Measurements from ENCODE around the gene GPD1L.

DNA sequence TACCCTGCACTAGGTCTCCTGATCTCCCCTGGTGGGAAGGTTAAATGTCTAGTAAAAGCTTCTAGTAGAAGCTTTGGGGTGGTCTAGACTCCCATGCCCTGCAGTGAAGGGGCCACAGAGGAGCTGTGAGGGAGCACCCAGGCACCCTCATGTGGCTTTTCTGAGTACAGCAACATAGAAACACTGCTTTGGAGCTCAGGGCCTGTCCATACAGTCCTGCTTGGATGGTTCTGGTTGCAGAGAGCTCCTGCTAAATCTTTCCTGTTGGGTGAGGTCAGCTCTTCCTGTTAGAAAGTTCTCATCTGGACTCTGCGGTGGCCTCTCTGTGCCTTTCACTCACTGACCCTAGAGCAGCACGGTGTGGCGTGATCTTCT, 47.8 kb downstream of the GPD1L start:
- TF ChIP-seq ZNF530 (tag by site-specific recombination; IDR thresholded peaks at IDR 0.05; ENCODE audit: low read depth), result no peak
- TF ChIP-seq TCF7L2 (IDR thresholded peaks at IDR 0.05; ENCODE audit: borderline replicate concordance, low read depth, low read length), result no peak
- TF ChIP-seq CTCF (tag by site-specific recombination; IDR thresholded peaks at IDR 0.05), result no peak
- TF ChIP-seq ZNF341 (tag by site-specific recombination; IDR thresholded peaks at IDR 0.05; ENCODE audit: low read depth), result no peak
- TF ChIP-seq, protein P1, sequence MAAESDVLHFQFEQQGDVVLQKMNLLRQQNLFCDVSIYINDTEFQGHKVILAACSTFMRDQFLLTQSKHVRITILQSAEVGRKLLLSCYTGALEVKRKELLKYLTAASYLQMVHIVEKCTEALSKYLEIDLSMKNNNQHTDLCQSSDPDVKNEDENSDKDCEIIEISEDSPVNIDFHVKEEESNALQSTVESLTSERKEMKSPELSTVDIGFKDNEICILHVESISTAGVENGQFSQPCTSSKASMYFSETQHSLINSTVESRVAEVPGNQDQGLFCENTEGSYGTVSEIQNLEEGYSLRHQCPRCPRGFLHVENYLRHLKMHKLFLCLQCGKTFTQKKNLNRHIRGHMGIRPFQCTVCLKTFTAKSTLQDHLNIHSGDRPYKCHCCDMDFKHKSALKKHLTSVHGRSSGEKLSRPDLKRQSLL (tag by site-specific recombination; IDR thresholded peaks at IDR 0.05), result no peak
- TF ChIP-seq ZNF19 (tag by site-specific recombination; IDR thresholded peaks at IDR 0.05; ENCODE audit: low read depth), result no peak
- TF ChIP-seq ZNF132 (tag by site-specific recombination; IDR thresholded peaks at IDR 0.05; ENCODE audit: borderline replicate concordance), result no peak
- no peak for TF ChIP-seq ZNF629 (tag by site-specific recombination; IDR thresholded peaks at IDR 0.05)
- no peak for TF ChIP-seq ZNF510 (tag by site-specific recombination; IDR thresholded peaks at IDR 0.05; ENCODE audit: insufficient replicate concordance)
- no peak for TF ChIP-seq ZNF140 (tag by site-specific recombination; IDR thresholded peaks at IDR 0.05)
- TF ChIP-seq ZNF23 (tag by site-specific recombination; IDR thresholded peaks at IDR 0.05; ENCODE audit: borderline replicate concordance), result no peak
- TF ChIP-seq YY1 (tag by site-specific recombination; IDR thresholded peaks at IDR 0.05), result no peak
